T-helper 1 cell treated with Interleukin-12 subunit alpha and Interleukin-12 subunit beta and Interleukin-4 antibody, amounts not matched to agents 30 μg/mL and 1 μg/mL, for 36 hours (primary cell): ENCODE measurements around the gene NELL1.
"Not testable (repeated sequence)": the region's sequence is repeated elsewhere in the genome, so short reads cannot be mapped to it uniquely, and the experiment has no call there.

Experiments
- H3K27ac Mint-ChIP-seq: one replicate; pipeline ENCODE4 v1.8.0; 2021; ENCODE audit warnings: mild to moderate bottlenecking, mixed read lengths
- H3K27me3 Mint-ChIP-seq: one replicate; pipeline ENCODE4 v1.8.0; 2021; ENCODE audit warnings: low read depth, mixed read lengths
- H3K36me3 Mint-ChIP-seq: one replicate; pipeline ENCODE4 v1.8.0; 2021; ENCODE audit warnings: low read depth, mixed read lengths
- H3K4me1 Mint-ChIP-seq: one replicate; pipeline ENCODE4 v1.8.0; 2021; ENCODE audit warnings: low read depth, mixed read lengths
- H3K4me3 Mint-ChIP-seq: one replicate; pipeline ENCODE4 v1.8.0; 2021; ENCODE audit warnings: mild to moderate bottlenecking, moderate library complexity, mixed read lengths
- H3K9me3 Mint-ChIP-seq: one replicate; pipeline ENCODE4 v1.8.0; 2021; ENCODE audit warnings: mixed read lengths

NELL1 gene

GRCh38 chr11:20844630-20845029 lies 175.2 kb downstream of the NELL1 start:
- H3K9me3 Mint-ChIP-seq = no peaks in the 10 kb centered on the region
- H3K4me3 Mint-ChIP-seq = no peak overlapping the region
- H3K4me1 Mint-ChIP-seq = no peaks in the 10 kb centered on the region
- no peak overlapping the region for H3K27ac Mint-ChIP-seq
- H3K27me3 Mint-ChIP-seq = no peaks in the 10 kb centered on the region
- no peaks in the 10 kb centered on the region for H3K36me3 Mint-ChIP-seq

- Mint-ChIP-seq H3K36me3 (no peaks in the 10 kb centered on the region), H3K4me3 (no peak overlapping the region)
These were observed 185.0 kb downstream of the NELL1 start for GRCh38 chr11:20854215-20854955.

GRCh38 chr11:20861322-20861721 lies 191.9 kb downstream of the NELL1 start:
- H3K4me3 Mint-ChIP-seq = no peak overlapping the region
- H3K27ac Mint-ChIP-seq = no peak overlapping the region
- peaks cover 8% of the 10 kb centered on the region for H3K9me3 Mint-ChIP-seq
- H3K27me3 Mint-ChIP-seq = no peaks in the 10 kb centered on the region
- H3K36me3 Mint-ChIP-seq = no peaks in the 10 kb centered on the region
- H3K4me1 Mint-ChIP-seq = no peaks in the 10 kb centered on the region

More at GRCh38 chr11:20854215-20854955, 185.0 kb downstream of the NELL1 start:
- Mint-ChIP-seq H3K4me1 (no peaks in the 10 kb centered on the region), H3K9me3 (no peaks in the 10 kb centered on the region), H3K27ac (no peak overlapping the region), H3K27me3 (no peaks in the 10 kb centered on the region)

DNA sequence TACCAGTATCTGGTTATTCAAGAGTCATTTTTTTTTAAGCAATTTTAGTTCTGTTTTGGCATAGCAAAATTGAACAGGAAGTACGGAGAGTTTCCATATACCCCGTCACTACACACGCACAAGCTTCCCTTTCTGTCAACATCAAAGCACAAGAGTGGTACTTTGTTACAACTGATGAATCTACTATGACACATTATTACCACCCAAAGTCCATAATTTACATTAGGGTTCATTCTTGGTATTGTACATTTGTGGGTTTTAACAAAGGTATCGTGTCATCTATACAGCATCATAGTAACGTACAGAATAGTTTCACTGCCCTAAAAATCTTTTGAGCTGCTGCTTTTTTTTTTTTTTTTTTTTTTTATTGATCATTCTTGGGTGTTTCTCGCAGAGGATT lies 192.9 kb downstream of the NELL1 start:
- not testable (repeated sequence) for H3K4me3 Mint-ChIP-seq, H3K4me1 Mint-ChIP-seq

GRCh38 chr11:20864628-20865027 lies 195.2 kb downstream of the NELL1 start:
- H3K9me3 Mint-ChIP-seq = peaks cover 8% of the 10 kb centered on the region

More for the DNA sequence above, 192.9 kb downstream of the NELL1 start:
- not testable (repeated sequence) for H3K9me3 Mint-ChIP-seq, H3K27me3 Mint-ChIP-seq, H3K27ac Mint-ChIP-seq, H3K36me3 Mint-ChIP-seq

DNA sequence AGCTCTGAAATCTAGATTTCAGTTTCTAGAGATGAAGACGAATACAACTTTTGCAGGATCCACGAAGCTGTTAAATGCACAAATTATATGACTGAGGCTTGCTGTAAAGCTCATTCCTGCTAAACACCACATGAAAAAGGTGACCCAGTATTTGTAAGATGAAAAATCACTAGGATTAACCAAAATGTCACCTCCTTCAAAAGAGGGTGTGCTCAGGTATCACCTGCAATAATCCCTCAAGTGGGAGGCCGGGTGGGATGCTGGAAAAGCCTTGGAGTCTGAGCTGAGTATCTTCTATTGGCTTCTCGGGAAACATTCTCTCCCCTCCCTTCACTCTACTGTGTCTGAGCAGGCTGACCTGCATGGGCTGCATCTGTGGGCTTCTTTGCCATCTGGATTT lies 195.8 kb downstream of the NELL1 start:
- H3K36me3 Mint-ChIP-seq = no peaks in the 10 kb centered on the region
- H3K4me1 Mint-ChIP-seq = no peaks in the 10 kb centered on the region
- H3K27me3 Mint-ChIP-seq = no peaks in the 10 kb centered on the region
- no peak overlapping the region for H3K4me3 Mint-ChIP-seq
- no peak overlapping the region for H3K27ac Mint-ChIP-seq
- H3K9me3 Mint-ChIP-seq = peaks cover 8% of the 10 kb centered on the region

More at GRCh38 chr11:20864628-20865027, 195.2 kb downstream of the NELL1 start:
- no peak overlapping the region for H3K27ac Mint-ChIP-seq
- no peaks in the 10 kb centered on the region for H3K27me3 Mint-ChIP-seq
- no peak overlapping the region for H3K4me3 Mint-ChIP-seq
- H3K36me3 Mint-ChIP-seq = no peaks in the 10 kb centered on the region
- no peaks in the 10 kb centered on the region for H3K4me1 Mint-ChIP-seq

- Mint-ChIP-seq H3K4me1 (no peaks in the 10 kb centered on the region), H3K9me3 (peaks cover 8% of the 10 kb centered on the region), H3K4me3 (no peak overlapping the region), H3K27ac (no peak overlapping the region), H3K27me3 (no peaks in the 10 kb centered on the region), H3K36me3 (no peaks in the 10 kb centered on the region)
These were observed 199.7 kb downstream of the NELL1 start for GRCh38 chr11:20869123-20869522.

GRCh38 chr11:20873054-20873453 lies 203.7 kb downstream of the NELL1 start:
- no peaks in the 10 kb centered on the region for H3K27me3 Mint-ChIP-seq
- H3K4me3 Mint-ChIP-seq = no peak overlapping the region
- H3K36me3 Mint-ChIP-seq = no peaks in the 10 kb centered on the region
- H3K4me1 Mint-ChIP-seq = no peaks in the 10 kb centered on the region
- H3K9me3 Mint-ChIP-seq = no peaks in the 10 kb centered on the region
- no peak overlapping the region for H3K27ac Mint-ChIP-seq

DNA sequence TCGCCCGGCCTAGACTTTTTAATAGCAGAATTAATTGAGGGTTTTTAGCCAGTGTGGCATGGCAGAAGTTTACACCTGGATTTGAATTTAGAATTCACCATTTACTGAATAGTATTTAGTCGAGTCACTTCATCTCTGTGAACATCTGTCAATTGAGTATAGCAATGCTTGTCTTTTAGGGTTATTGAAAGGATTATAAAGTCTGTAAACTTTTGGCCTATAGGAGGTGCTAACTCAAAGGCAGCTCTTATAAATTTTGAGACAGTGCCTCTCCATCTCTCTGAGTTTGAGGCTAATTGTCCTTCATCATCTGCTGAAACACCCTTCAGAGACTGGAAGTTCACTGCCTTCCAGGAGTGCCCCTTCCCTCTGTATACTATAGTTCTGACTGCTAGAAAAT lies 205.0 kb downstream of the NELL1 start:
- Mint-ChIP-seq H3K4me1 (no peaks in the 10 kb centered on the region), H3K4me3 (no peak overlapping the region), H3K36me3 (no peaks in the 10 kb centered on the region), H3K9me3 (no peaks in the 10 kb centered on the region), H3K27ac (no peak overlapping the region), H3K27me3 (no peaks in the 10 kb centered on the region)

GRCh38 chr11:20875889-20876288 lies 206.5 kb downstream of the NELL1 start:
- no peaks in the 10 kb centered on the region for H3K27me3 Mint-ChIP-seq
- H3K4me3 Mint-ChIP-seq = no peak overlapping the region
- no peaks in the 10 kb centered on the region for H3K36me3 Mint-ChIP-seq
- no peaks in the 10 kb centered on the region for H3K4me1 Mint-ChIP-seq
- H3K9me3 Mint-ChIP-seq = no peaks in the 10 kb centered on the region
- H3K27ac Mint-ChIP-seq = no peak overlapping the region

DNA sequence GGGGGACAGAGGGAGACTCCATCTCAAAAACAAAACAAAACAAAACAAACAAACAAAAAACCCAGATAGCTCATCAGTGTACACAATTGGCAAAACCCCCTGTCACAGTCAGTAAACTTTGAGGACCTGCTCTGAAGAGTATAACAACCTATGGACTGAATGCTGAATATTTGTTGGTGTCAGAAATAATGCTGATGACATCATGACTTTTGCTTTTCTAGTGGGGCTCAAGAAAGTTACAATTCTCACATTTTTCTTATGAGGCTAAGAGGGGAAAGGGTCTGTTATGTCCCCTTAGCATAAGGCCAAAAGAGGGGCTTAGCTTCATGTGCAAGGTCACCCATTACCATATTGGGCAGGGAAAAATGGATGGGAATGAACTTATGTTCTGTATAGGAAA lies 207.4 kb downstream of the NELL1 start:
- H3K27me3 Mint-ChIP-seq = no peaks in the 10 kb centered on the region
- no peak overlapping the region for H3K27ac Mint-ChIP-seq
- H3K36me3 Mint-ChIP-seq = no peaks in the 10 kb centered on the region
- no peaks in the 10 kb centered on the region for H3K9me3 Mint-ChIP-seq
- no peak overlapping the region for H3K4me3 Mint-ChIP-seq
- no peaks in the 10 kb centered on the region for H3K4me1 Mint-ChIP-seq

DNA sequence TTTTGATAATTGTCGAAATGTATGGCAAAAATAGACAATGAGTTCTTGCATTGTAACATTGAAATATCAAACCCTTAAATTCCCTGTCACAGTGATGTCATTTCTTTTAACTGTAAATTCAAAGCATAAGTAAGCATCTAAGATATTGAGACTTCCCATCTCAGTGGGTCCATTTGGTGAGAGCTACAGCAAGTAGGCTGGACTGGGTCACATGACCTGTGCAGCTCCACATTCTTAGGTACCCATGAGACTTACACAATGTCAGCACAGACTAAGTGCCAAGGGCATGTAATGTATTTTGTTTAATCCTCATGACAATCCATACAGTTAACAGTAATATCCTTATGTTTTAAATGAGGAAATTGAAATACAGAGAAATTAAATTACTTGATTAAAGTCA lies 210.7 kb downstream of the NELL1 start:
- Mint-ChIP-seq H3K9me3 (no peaks in the 10 kb centered on the region), H3K4me3 (no peak overlapping the region), H3K4me1 (no peaks in the 10 kb centered on the region), H3K27ac (no peak overlapping the region), H3K36me3 (no peaks in the 10 kb centered on the region), H3K27me3 (no peaks in the 10 kb centered on the region)

DNA sequence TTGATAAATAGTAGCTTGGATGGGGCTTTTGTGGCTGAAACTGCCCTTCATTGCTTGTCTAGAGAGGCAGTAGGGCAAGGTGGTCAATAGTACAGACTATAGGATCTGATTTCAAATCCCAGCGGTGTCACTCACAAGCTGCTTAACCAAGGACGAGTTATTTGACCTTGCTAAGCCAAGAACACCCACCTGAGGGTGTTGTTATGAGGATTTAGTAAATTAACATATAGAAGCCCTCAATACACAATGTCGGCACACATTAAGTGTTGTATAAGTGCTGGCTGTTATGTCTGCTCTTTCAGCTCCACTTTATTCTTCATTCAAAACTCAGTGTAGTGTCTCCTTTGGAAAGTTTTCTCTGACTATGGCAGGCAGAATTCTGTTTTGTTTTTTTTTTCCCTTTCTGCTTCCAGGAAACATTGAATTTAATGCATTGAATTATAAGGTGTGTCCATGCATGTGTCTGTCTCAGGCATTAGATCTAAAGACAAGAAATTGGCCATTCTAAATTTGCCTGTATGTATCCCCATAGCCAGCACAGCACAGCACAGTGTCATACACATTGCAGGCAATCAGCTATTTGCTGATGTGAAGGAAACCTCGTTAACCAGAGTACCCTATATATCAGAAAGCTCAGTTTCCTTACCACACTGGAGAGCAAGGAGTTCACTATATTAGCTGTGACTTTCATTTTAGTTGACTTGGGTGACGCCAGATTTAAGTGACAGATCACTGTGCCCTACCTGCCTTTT lies 212.1 kb downstream of the NELL1 start:
- no peaks in the 10 kb centered on the region for H3K36me3 Mint-ChIP-seq
- no peak overlapping the region for H3K4me3 Mint-ChIP-seq
- H3K27ac Mint-ChIP-seq = no peak overlapping the region
- H3K9me3 Mint-ChIP-seq = no peaks in the 10 kb centered on the region
- no peaks in the 10 kb centered on the region for H3K4me1 Mint-ChIP-seq
- H3K27me3 Mint-ChIP-seq = no peaks in the 10 kb centered on the region

DNA sequence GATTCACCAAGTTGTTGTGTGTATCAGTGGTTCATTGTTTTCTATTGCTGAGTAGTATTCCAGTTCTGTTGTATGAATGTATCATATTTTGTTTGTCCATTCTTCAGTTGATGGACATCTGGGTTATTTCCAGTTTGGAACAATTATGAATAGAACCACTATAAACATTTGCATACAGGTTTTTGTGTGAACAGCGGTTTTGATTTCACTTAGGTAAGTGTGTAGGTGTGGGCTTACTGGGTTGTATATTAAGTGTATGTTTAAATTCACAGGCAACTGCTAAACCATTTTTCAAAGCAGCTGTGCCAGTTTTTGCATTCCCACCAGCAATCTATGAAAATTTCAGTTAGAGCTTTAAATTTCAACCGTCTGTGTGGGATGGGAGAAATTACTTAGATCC lies 217.8 kb downstream of the NELL1 start:
- no peaks in the 10 kb centered on the region for H3K27me3 Mint-ChIP-seq
- no peak overlapping the region for H3K4me3 Mint-ChIP-seq

GRCh38 chr11:20894296-20894695 lies 224.9 kb downstream of the NELL1 start:
- Mint-ChIP-seq H3K4me1 (no peaks in the 10 kb centered on the region), H3K9me3 (peaks cover 18% of the 10 kb centered on the region), H3K4me3 (no peak overlapping the region), H3K36me3 (no peaks in the 10 kb centered on the region), H3K27ac (no peak overlapping the region), H3K27me3 (no peaks in the 10 kb centered on the region)

More for the DNA sequence above, 217.8 kb downstream of the NELL1 start:
- Mint-ChIP-seq H3K27ac (no peak overlapping the region), H3K4me1 (no peaks in the 10 kb centered on the region), H3K9me3 (peaks cover 11% of the 10 kb centered on the region), H3K36me3 (no peaks in the 10 kb centered on the region)
